GM18861 (cell line): Measurements from ENCODE around the gene CSNK1D.

ENCODE experiments used
- ATAC-seq: cut with Tn5 transposase; IDR thresholded peaks from one replicate; pipeline ENCODE4 v1.9.1; 2021; ENCODE audit not compliant: unreplicated experiment

Gene CSNK1D

DNA sequence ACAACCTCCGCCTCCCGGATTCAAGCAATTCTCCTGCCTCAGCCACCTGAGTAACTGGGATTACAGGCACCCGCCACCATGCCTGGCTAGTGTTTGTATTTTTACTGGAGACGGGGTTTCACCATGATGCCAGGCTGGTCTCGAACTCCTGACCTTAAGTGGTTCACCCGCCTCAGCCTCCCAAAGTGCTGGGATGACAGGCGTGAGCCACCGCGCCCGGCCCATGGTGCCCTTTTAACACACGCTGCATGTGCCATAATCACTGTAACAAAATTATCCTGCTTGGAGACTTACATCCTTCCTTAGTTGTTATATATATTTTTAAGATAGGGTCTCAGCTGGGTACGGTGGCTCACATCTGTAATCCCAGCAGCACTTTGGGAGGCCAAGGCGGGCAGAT, 38.5 kb upstream of the CSNK1D start:
- no peak for ATAC-seq

DNA sequence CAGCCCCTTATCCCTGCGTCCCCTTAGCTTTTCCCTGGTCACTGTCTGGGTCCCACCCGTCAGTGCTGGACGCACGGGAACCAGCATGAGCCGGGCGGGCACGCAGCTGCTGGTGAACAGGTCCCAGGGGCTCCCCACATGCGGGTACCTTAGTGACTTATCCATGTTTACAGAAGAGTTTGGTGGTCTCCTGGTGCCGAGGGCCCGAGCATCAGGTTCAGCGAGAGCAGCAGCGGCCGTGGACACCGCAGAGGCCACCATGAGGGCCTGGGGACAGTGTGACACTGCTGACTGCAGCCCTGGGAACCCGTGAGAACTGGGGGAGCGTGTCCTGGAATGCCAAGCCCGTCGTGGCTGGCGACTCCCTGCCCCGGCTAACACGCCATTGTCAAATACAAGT, 37.4 kb upstream of the CSNK1D start:
- ATAC-seq, result no peak

DNA sequence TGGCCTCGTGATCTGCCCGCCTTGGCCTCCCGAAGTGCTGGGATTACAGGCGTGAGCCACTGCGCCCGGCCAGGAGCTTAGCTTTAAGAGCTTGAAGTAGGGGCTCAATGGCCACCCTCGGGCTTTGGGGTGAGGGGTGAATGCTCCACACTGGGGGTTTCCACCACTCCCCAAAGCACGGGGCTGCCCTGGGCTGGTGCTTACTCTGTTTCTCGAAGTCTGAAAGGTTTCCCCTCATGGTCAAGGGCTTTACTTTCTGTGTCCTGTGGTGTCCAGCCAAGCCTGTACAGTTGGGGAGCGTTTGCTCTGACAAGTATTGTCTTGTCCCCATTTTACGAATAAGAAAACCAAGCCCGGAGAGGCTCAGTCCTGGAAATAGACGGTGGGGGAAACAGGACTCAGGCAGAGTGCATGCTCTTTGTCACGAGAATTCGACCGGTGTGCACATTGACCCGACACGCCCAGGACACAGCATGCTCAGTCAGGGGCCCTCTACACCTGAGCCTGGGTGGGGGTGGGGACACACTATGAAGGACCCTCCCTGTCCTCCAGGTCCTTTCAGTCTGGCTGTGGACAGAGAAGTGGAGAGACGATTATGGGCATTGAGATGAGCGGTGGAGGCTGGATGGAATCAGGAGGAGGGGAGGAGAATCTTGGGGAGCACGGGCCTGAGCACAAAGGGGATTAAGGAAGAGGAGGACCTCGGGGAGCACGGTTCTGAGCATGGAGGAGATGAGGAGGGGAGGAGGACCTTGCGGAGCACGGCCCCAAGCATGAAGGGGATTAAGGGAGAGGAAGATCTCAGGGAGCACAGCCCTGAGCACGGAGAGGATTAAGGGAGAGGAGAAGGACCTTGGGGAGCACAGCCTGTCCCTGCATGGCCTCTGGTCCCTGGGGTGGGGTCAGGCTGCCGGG, 36.4 kb upstream of the CSNK1D start:
- no peak for ATAC-seq

DNA sequence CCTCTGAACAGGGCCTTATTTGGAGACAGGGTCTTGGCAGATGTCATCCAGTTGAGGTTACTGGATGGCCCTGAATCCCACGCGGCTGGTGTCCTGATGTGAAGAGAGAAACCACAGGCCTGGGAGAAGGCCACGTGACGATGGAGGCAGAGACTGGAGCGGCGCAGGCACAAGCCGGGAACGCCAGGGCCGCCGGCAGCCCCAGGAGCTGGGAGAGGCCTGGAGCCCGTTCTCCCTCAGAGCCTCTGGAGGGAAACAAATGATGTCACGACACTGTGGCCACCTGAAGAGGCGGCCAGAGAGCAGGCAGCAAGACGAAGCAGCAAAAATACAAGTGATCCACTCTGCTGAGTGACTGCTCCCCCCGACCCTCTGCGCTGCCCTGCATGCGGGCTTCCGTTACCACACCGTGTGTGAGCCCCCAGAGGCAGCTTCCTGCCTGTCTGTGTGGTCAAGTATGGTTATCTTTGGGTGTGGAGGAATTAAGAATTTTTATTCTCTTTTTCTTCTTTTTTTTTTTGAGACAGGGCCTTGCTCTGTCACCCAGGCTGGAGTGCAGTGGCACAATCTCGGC, 32.3 kb upstream of the CSNK1D start:
- ATAC-seq, result no peak

DNA sequence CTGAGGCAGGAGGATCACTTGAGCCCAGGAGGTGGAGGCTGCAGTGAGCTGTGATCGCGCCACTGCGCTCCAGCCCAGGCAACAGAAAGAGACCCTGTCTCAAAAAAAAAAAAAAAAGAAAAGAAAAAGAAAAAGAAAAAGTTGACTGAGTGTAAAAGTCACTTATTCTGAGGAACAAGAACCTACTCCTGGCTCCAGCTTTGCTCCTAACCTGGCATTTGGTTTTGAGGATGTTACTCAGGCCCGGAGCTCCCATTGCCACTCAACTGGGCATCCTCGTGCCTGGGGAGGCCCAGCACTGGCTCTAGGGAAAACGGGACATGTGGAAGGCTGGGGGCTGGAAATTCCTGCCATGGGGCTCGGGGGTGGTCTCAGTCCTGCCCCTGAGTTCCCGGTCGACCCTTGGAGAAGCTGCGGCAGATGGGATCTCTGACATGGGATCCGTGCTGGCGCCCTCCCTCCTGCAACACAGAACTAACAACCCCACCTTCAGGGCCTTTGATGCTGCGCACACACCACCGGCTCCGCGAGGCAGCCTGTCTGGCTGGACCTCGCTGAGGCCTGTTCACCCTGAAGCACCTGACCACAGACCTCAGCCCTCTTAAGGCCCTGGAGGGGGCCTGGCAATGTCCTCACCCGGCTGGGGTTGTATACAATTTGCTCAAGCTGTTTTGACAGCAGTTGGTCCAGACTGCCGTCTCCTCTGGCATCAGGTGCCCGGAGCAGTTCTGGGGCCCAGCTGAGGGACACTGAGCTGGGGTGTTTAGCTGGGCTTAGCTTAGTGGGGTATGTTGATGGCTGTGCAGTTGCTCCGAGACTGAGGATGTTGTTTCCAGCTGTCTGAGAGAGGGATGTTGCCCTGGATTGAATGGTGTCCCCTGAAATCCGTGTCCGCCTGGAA, 31.6 kb upstream of the CSNK1D start:
- no peak for ATAC-seq

DNA sequence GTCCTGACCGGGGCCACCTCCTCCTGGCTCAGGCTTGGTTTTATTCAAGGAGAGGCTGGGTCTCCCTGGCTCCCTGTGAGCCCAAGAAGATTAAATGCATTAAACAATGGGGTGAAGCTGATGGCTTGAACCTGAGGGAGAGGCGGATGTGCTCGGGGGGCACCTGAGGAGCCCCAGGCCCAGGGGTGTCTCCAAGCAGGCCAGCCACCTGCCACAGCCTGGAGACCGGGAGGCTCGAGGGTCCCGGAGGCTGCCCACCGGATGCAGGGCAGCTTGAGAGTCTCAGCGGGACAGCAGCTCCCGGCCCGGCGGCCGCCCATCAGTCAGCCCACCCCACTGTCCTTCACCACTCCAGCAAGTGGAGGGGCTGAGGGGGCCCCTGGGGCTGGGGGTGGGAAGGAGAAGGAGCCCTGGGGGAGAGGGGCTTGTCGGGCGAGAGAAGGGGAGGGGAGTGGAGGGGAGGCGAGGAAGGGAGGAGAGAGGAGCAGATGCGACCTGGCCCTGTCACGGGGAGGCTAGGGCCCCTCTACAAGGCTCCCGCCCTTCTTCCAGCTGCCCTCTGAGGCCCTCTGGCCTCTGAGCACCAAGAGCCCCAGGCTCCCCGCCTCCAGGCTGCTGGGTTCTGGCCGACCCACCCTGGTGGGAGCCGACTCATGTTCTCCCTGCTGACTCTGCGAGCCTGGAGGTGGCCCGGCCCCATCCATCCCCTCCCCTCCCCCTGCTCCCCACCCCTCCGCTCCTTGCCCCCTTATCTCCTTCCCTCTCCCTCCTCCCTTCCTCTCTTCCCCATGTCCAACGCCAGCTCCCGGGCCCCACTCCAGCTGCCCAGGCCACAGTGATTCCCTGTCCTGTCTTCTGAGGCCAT, 30.7 kb upstream of the CSNK1D start:
- ATAC-seq, result no peak

DNA sequence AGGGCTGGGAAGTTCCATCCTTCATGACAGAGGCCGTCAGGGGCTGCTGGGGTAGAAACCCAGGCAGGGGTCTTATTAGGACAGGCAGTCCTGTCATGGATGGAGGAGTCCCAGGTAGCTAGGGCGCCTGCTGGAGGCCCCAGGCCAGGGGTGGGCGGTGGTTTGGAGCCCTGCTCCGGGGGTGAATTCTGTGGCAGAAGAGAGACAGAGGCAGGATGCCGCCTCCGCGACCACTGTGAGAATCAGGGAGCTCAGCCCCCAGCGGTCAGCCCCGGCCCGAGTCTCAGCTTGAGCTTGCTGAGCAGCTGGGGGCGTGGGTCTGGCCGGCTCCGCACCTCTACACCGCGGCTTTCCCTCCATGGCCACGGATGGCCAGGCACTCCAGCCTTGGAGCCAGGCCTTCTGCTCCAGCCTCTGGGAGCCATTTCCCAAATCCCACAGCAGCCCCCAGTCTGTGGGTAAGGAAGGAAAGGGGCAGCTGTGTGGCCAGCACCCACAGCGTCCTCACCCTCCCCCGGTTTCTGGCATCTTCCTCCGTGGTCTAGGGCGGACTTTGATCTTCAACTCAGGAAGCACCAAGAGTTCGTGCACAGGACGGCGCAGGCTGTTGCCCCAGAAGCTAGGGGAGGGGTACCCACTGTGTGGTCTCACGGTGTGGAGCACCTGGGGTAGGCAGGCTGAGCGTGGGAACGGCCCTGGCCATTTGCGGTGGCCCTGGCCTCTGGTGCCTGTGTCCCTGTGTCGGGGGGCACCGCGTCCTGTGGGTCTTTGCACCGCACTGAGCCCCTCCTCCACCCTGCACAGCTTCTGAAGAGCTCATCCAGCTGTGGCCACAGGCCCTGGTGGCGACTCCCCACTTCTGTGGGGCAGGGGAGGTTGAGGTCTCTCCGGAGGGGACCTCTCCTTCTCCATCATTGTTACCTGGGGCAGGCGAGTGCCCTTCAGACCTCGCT, 29.8 kb upstream of the CSNK1D start:
- ATAC-seq, result no peak

DNA sequence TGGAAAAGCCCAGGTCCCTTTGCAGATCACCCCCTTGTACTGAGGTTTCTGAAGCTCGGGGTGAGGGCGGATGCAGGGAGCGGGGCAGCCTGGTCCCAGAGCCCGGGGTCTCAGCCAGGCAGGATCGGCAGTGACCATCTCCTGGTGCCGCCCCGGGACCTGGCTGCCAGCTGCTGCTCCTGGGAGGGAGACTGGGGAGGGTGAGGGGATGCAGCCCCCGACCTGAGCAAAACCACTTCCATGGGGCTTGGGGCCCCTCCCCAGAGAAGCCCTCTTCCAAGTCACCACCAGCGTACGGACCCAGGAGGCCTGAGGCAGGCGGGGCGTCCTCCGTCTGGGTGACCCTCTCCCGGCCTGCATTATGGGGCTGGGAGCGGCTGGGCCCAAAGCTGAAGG, 29.1 kb upstream of the CSNK1D start:
- ATAC-seq, result no peak

DNA sequence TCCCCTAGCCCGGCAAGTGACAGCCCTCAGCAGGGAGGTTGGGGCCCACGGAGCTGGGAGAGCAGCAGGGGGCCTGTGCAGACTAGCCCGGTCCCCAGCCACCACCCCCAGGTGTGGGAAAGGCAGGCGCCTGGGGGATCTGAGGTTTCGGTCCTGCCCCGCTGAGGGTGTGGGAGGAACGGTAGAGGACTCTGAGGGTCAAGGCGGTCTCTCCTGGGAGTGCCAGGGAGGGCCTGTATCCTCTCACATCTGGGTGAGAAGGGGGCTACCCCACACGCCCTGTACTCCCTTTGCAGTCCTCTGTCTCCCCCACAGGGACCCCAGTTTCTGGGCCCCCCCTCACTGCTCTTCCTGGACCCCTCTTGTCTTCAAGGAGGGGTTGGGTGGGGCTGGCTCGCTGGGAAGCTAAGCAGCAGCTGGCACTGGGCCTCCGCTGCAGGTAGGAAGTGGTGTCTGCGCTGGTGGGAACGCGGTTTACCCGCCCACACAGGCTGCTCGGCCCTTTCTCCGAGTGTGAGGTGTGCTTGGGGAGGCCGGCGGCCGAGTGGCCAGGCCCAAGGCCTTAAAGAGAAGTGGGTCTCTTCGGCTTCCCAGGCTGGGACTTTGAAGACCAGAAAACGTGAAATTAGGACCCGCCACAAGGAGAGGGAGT, 28.5 kb upstream of the CSNK1D start:
- ATAC-seq, result no peak

DNA sequence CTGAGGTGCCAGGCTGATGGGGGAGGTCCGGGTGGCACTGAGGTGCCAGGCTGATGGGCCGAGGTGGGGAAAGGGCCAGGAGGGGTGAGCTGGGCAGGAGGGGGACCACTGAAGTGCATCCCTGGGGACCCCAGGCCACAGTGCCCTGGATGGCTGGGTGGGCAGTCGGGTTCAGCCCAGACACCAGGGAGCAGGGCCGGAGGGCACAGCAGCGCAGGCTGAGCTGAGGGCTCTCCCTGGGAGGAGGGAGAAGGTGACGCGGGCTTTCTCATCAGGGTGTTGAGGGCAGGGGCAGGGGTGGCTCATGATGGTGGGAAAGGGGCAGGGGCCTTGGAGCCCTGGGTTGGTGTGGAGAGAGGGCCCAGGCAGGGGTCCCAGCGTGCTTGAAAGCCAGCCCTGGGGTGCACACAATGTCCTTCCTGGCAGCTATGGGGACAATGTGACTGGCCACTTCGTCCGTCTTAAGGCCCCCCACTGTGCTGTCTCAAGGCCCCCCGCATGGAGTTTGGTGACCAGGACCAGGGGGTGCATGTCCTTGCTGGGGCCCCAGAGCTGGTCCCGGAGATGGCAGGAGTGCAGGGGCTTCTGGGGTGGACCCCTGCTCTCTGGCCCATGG, 27.9 kb upstream of the CSNK1D start:
- ATAC-seq, result no peak

DNA sequence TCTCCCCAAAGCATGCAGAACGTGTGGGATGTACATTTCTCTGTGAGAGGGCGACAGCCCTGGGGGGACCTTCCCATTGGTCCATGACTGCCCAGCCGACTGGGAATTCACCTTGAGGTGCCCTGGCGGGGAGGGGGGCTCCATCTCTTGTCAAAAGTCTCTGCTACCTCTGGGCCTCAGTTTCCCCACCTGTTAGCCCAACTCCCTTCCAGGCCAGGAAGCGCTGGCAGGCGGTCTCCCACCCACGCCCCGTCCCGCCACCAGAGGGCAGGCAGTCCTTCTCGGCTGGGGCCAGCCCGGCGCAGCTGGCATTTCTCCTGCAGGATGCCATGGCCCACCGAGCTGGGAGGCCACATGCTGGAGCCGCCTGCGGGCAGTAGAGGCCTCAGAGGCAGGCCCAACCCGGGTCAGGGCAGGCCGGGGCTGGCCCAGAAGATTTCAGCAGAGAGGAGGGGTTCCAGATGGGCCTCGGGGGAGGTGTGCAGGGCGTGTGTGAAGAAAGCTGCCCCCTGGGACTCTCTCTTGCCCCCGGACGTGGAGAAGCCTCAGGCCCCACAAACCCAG, 27.3 kb upstream of the CSNK1D start:
- no peak for ATAC-seq

DNA sequence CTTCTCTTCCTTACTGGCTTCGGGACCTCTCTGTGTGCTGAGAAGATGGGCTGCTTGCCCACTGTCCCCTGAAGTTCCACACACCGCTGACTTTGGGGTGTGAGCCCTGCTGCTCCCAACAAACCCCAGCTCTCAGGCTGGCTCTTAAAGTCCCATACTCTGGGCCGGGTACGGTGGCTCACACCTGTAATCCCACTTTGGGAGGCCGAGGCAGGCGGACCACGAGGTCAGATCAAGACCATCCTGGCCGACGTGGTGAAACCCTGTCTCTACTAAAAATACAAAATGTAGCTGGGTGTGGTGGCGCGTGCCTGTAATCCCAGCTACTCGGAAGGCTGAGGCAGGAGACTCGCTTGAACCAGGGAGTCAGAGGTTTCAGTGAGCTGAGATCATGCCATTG, 26.7 kb upstream of the CSNK1D start:
- ATAC-seq, result no peak

DNA sequence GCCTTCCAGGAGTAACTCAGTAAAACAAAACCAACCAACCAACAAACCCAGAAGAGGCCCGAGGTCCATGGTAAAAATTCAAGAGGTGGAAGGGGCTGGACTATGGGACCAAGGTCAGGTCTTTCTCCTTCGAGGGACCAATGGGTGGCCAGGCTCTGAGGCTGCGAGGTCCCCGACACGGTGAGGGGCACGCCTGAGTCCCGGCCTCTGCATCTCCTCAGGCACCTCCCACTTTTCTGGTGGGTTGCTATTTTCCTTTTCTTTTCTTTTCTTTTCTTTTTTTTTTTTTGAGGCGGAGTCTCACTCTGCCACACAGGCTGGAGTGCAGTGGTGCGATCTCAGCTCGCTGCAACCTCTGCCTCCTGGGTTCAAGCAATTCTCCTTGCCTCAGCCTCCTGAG, 26.0 kb upstream of the CSNK1D start:
- no peak for ATAC-seq

DNA sequence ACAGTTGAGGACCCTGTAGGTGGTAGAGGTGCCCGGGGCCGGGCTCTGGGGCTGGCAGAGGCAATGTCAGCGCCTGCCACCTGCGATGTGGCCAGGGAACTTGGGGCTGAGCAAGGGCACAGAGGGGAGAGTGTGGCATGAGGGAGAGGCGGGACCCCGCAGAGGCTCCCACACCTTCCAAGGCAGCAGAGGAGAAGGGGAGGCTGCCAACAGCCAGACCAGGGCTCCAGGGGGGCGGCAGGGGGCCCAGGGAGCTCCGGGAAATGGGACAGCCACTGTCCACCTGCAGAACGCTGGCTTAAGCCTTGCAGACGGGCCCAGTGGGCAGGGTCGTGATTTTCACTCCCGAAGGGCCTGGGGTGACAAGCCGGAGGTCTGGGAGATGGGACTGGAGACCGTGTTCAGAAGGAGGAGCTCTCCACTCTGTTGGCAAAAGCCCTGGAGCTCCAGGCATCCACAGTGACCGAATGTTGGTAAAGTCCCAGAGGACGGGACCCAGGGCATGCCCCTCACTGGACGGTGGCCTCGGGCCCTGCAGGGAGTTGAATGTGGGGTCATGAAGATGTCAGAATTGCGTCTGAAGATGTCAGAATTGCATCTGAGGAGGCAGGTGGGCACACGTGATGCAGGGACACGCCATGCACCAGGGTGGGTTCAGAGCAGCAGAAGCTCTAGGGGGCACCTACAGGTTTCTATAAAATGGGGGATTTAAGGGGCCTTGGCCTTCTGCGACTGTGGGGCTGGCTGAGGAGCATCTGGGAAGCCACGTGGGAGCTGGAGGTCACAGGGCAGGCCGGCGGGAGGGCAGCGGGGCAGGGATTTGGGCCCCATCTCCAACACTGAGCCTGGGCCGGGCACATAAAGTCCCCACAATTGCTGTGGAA, 25.3 kb upstream of the CSNK1D start:
- ATAC-seq, result no peak

DNA sequence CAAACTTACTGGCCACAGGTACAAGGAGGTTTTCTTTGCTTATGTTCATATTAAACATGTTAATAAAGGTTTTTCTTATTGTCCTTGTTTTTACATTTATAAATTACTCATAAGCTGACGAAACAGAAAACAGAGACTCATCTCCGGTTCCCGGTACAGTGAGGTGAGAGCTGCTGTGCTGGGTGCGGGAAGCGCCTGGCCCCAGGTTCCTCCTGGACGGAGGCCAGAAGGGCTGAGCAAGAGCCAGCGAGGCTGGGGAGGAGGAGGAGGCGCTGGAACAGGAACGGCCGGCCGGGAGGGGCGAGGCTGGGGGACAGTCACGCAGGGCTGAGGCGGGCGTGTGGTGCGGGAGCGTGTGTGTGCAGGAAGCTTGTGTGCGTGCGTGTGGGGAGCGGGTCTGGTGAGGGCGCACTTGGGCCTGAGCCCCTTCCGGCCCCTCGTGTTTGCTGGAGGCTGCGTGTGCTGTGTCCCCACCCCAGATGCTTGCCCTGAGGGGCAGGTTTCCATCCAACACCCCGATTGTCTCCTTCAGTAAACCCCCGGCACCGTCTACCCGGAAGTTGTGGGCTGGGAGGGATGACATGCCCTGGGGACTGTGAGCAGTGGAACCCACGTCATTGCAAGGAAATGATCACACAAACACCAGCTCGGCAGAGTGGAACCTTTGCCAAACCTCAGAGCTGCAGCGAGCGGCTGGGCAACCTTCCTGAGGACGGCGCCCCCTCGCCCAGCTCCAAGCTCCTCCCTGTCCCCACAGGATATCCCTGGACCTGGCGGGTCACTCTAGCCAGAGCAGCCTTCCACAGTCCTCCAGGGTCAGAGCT, 24.4 kb upstream of the CSNK1D start:
- peak; percentile 48 for ATAC-seq

DNA sequence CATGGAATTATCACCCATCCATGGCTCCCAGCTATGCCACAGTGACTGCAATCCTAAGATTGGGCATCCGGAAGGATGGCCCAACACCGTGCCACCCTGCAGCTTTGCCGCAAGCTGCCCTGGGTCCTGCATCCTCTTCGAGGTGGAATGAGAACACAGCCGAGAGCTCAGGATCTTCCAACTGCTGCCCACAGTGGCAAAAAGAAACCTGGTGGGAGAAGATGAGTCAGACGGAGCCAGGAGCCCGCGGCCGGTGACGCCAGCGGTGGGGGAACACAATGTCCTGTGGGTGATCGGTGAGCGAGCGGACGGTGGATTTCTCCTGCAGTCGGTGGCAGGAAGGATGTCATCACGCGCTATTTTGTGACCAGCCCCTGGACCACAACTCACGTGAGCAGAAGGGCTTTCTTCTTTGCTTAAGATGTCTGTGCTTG, 23.8 kb upstream of the CSNK1D start:
- ATAC-seq, result peak; percentile 20
